GM03348 (cell line): Measurements from ENCODE around the gene PERCC1.
"Not testable (repeated sequence)": the region's sequence is repeated elsewhere in the genome, so short reads cannot be mapped to it uniquely, and the experiment has no call there.

Source experiments
- DNase-seq: peaks from one replicate; pipeline ENCODE4 v3.0.0; 2012; ENCODE audit warnings: low spot score

Gene PERCC1

DNA sequence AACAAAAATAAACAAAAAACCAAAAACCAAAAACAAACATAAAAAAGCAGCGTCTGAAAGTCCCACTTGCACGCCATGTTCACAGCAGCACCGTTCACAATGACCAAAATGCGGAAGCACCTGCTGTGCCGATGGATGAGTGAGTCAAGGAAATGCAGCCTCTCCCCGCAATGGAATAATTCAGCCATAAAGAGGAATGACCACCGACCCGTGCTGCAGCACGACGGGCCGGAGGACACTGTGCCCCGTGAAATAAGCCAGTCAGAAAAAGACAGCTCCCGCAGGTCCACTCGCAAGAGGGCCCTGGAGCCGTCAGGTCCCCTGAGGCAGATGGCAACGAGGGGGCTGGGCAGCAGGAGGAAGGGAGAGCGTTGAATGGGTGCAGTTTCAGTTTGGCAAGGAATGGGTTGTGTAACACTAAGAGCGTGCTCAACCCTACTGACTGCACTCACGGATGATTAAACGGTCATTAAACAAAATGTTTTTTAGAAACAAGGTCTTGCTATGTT lies 38.9 kb downstream of the PERCC1 start:
- no peak for DNase-seq

DNA sequence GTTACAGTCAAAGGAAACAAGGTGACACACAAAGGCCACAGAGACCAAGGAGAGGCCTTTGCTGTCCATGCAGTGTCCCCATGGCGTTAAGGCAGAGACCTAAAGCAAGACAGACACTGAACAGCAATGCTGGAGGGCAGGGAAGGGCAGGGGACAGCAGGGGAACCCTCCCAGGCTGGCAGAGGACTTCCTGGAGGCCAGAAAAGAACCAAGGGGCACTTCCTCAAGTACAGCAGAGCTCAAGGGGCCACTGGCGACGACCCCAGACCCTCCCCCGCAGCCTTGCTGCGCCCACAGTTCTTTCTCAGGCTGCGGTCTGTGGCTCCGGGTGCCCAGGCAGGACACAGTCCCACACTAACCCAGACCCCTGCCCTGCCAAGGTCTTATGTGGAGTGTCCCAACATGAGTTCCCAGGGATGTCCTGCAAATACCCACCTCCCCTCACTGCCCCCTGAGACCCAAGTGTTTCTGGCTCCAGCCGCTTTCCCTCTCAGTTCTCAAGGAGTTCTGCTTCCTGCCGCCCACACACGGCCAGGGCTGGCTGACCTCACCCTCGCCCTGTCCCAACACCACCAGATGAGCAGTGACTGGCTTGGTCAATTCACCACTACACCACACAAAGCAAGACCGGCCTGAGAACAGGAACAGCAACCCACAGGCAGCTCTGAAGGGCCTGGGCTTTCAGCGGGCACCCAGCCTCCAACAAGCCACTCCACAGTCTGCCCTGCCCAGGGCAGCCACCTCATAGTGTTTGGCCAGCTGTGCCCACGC lies 39.8 kb downstream of the PERCC1 start:
- DNase-seq: no peak

DNA sequence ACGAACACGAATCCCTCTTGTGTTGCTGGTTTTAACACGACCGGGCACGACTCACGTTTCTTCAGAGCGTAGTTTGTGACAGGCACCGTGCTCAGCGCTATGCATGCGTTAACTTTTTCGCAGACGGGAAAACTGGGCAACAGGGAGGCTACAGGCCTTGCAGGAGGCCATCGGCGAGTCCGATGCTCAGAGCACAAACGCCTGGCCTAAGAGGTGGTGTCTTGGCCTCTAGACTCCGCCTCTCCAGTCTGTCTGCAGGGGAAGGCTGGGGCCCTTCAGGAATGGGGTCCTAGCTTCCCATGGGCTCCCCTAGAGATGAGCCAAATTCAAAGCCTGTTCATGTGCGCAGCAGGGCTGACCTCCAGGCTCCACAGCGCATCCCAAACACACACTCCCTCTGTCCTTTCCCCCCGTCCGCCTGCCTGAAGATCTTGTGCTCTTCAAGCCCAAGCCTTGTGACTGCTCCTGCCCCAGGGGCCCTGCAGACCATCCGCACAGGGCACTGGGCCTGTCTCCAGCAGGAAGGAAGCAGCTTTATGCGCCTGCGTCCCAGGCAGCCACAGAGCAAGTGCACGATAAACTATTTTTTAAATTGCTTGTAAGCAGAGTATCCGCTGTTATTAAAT lies 40.8 kb downstream of the PERCC1 start:
- DNase-seq: no peak

GRCh38 chr16:1472974-1473373 lies 42.1 kb downstream of the PERCC1 start:
- DNase-seq: no peak

- peak; percentile 59 for DNase-seq
These were observed 43.4 kb downstream of the PERCC1 start for GRCh38 chr16:1474082-1474795.

- DNase-seq: peak; percentile 99
These were observed 44.1 kb downstream of the PERCC1 start, which contains the start of gene CLCN7 for GRCh38 chr16:1474796-1475551. TSS of gene CLCN7 (minus strand) at chr16:1475028. CDS start at chr16:1474974, 54 bp downstream.

- no peak for DNase-seq
These were observed 44.8 kb downstream of the PERCC1 start for GRCh38 chr16:1475552-1476114.

DNA sequence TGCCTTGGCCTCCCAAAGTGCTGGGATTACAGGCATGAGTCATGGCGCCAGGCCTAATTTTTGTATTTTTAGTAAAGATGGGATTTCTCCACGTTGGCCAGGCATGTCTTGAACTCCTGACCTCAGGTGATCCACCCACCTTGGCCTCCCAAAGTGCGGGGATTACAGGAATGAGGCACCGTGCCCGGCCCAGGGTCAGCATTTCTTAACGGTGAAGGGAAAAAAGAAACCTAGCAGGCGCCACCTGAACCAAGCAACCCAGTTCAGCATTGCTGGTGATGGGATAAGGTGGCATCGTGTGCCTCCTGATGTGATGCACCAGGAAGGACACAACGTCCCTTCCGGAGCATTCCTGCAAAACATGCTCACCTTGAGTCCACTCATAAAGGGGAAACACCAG lies 46.2 kb downstream of the PERCC1 start:
- no peak for DNase-seq

- not testable (repeated sequence) for DNase-seq
These were observed 48.1 kb downstream of the PERCC1 start for GRCh38 chr16:1478937-1479336.

- no peak for DNase-seq
These were observed 51.3 kb downstream of the PERCC1 start for GRCh38 chr16:1481906-1482835.
